Endodermal cell (in vitro differentiated cells): ENCODE data around the gene NOC4L. TPM values are rescaled to one million over a fixed set of nuclear protein-coding genes. Genes with fewer than 3 reads are reported as not detected.
A peak's percentile ranks its signal among the peaks of the same experiment; 100 is the strongest.

Source experiments
- DNase-seq: peaks from one replicate; pipeline ENCODE4 v3.0.0-alpha.2; 2017
- H3K27ac ChIP-seq: 2 replicates; pipeline ENCODE4 v1.5.1; 2013; ENCODE audit warnings: mild to moderate bottlenecking, low read depth, low read length, moderate library complexity
- H3K27me3 ChIP-seq: 2 replicates; pipeline ENCODE4 v1.6.1; 2013; ENCODE audit warnings: mild to moderate bottlenecking, low read length, moderate library complexity; ENCODE audit not compliant: insufficient read depth, control insufficient read depth, poor library complexity, severe bottlenecking
- H3K36me3 ChIP-seq: 2 replicates; pipeline ENCODE4 v1.7.0; 2013; ENCODE audit warnings: mild to moderate bottlenecking, low read length, moderate library complexity; ENCODE audit not compliant: control insufficient read depth, insufficient read depth
- H3K4me1 ChIP-seq: one replicate; pipeline ENCODE4 v1.7.0; 2013; ENCODE audit warnings: low read length; ENCODE audit not compliant: control insufficient read depth, insufficient read depth
- H3K4me3 ChIP-seq: 2 replicates; pipeline ENCODE4 v1.5.1; 2013; ENCODE audit warnings: mild to moderate bottlenecking, low read length, moderate library complexity
- H3K9ac ChIP-seq: 2 replicates; pipeline ENCODE4 v1.6.1; 2013; ENCODE audit warnings: mild to moderate bottlenecking, low read length, moderate library complexity; ENCODE audit not compliant: poor library complexity, severe bottlenecking; ENCODE audit errors: extremely low read depth
- H3K9me3 ChIP-seq: 2 replicates; pipeline ENCODE4 v1.6.1; 2013; ENCODE audit warnings: mild to moderate bottlenecking, low read length, moderate library complexity; ENCODE audit not compliant: control insufficient read depth
- H3K27ac Mint-ChIP-seq: 2 replicates; pipeline ENCODE4 v1.8.0; 2020; ENCODE audit warnings: mixed read lengths
- H3K27me3 Mint-ChIP-seq: 2 replicates; pipeline ENCODE4 v1.8.0; 2021; ENCODE audit warnings: mild to moderate bottlenecking, mixed read lengths; ENCODE audit not compliant: insufficient read depth
- H3K36me3 Mint-ChIP-seq: 2 replicates; pipeline ENCODE4 v1.8.0; 2020; ENCODE audit warnings: low read depth, mixed read lengths
- H3K4me1 Mint-ChIP-seq: 2 replicates; pipeline ENCODE4 v1.8.0; 2020; ENCODE audit warnings: mixed read lengths
- H3K4me3 Mint-ChIP-seq: 2 replicates; pipeline ENCODE4 v1.8.0; 2020; ENCODE audit warnings: mild to moderate bottlenecking, moderate library complexity, mixed read lengths
- H3K9me3 Mint-ChIP-seq: 2 replicates; pipeline ENCODE4 v1.8.0; 2020; ENCODE audit warnings: mild to moderate bottlenecking, mixed read lengths
- WGBS, 2 experiments: methylation state at CpG; one replicate each; pipeline versions ENCODE4 v1.1.5 to v1.1.7; 2013; ENCODE audit warnings: missing lambda C conversion rate in 2 of 2, mixed read lengths in 1 of 2; ENCODE audit not compliant: insufficient coverage in 1 of 2, insufficient read length in 1 of 2; 5-methylcytosine and 5-hydroxymethylcytosine counted together
- long read RNA-seq, 4 experiments: library from polyadenylated mRNA in 2 of 4; library from RNA in 1 of 4; library from capped mRNA in 1 of 4; stranded (forward) in 3 of 4; unstranded in 1 of 4; transcript quantifications; one replicate each; pipeline ENCODE4 v2.0.0, GENCODE V29; 2020 to 2021; ENCODE audit warnings: inconsistent platforms in 1 of 4
- polyA plus RNA-seq, 2 experiments: library from polyadenylated mRNA; stranded (reverse); fragments of 50-300 nt; gene quantifications; one replicate each; pipeline ENCODE4 v1.2.3, GENCODE V29; 2013
- total RNA-seq, 2 donors: library from RNA; stranded (reverse); fragmentation: NEBNext Ultra II Directional in 1 of 2; extraction: Animal tissue kit (Norgen Biotek cat#: 25700) in 1 of 2; gene quantifications; 2 replicates in 1 of 2; 3 replicates in 1 of 2; pipeline ENCODE4 v1.2.1, GENCODE V29; 2021
- TF ChIP-seq, protein P1 (sequence below): fragments of 200-600 bp; sonication (generic); conservative IDR thresholded peaks from 2 replicates; pipeline ENCODE4 v1.5.0; 2021; ENCODE audit warnings: antibody characterized with exemption, mild to moderate bottlenecking

Gene NOC4L
- total RNA-seq = 10 to 100 TPM; 22.7 to 32.7 TPM
- polyA plus RNA-seq (2013, experiment 1 of 2) = 25.4 TPM
- polyA plus RNA-seq (2013, experiment 2 of 2) = 23.8 TPM
- long read RNA-seq, experiment 1, transcript NOC4L-201 (15 exons, 1,632 nt) = major isoform, 8 of 24 reads
- long read RNA-seq, experiment 1, partial matches to known transcripts = 5 of 24 reads
- long read RNA-seq, experiment 1, other reads (novel, unspliced or antisense) = 11 of 24 reads
- long read RNA-seq, experiment 2, transcript NOC4L-201 (15 exons, 1,632 nt) = major isoform, 45 of 52 reads
- long read RNA-seq, experiment 2, partial matches to known transcripts = 1 of 52 reads
- long read RNA-seq, experiment 2, other reads (novel, unspliced or antisense) = 6 of 52 reads
- long read RNA-seq, experiment 3, transcript NOC4L-201 (15 exons, 1,632 nt) = major isoform, 312 of 354 reads
- long read RNA-seq, experiment 3, partial matches to known transcripts = 0 of 354 reads
- long read RNA-seq, experiment 3, other reads (novel, unspliced or antisense) = 41 of 354 reads
- long read RNA-seq, experiment 4, transcript NOC4L-201 (15 exons, 1,632 nt) = major isoform, 31 of 36 reads
- long read RNA-seq, experiment 4, partial matches to known transcripts = 0 of 36 reads
- long read RNA-seq, experiment 4, other reads (novel, unspliced or antisense) = 5 of 36 reads

DNA sequence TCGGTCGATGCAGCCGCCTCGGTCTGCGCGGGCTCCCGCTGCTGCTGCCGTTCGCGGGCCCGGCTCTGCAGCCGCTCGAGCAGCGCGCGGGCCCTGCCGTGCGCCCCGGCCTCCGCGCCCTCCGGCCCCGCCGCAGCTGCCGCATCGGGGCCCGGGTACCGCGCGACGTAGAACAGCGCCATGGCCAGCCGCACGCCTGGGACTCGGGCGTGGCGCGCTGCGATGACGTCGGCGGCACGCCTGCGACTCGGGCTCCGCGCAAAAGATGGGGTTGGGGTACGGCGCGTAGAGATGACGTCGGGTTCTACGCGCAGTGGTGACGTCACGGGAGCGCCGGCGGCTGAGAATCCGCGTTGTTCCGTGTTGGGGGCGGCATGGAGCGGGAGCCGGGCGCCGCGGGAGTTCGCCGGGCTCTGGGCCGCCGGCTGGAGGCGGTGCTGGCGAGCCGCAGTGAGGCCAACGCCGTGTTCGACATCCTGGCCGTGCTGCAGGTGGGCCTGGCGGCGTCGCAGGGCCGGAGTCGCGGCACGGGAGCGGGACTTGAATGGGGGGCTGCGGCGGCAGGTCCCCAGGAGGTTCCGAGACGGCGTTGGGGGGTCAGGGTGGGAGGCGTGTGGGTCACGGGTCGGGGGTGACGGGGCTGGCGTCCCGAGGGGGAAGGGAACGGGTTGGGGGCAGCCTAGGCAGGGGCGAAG, at the start of gene NOC4L, which contains the start of gene DDX51:
NOC4L (plus strand) TSS at position 343 of the 695 bp plus-strand sequence; CDS start at position 375, 32 bp downstream.
DDX51 (minus strand) TSS at position 205 of the 695 bp plus-strand sequence; CDS start at position 182, 23 bp downstream.
- Mint-ChIP-seq H3K9me3 (peaks cover 2% of the 10 kb centered on the region), H3K27me3 (peaks cover 2% of the 10 kb centered on the region), H3K36me3 (peaks cover 42% of the 10 kb centered on the region), H3K4me3 (peak within 1 kb of the TSS; percentile 78), H3K4me1 (peaks cover 9% of the 10 kb centered on the region), H3K27ac (peak within 1 kb of the TSS; percentile 88)
- H3K4me1 ChIP-seq = peaks cover 2% of the 10 kb centered on the region
- peak; percentile 99 for DNase-seq
- TF ChIP-seq, protein P1, sequence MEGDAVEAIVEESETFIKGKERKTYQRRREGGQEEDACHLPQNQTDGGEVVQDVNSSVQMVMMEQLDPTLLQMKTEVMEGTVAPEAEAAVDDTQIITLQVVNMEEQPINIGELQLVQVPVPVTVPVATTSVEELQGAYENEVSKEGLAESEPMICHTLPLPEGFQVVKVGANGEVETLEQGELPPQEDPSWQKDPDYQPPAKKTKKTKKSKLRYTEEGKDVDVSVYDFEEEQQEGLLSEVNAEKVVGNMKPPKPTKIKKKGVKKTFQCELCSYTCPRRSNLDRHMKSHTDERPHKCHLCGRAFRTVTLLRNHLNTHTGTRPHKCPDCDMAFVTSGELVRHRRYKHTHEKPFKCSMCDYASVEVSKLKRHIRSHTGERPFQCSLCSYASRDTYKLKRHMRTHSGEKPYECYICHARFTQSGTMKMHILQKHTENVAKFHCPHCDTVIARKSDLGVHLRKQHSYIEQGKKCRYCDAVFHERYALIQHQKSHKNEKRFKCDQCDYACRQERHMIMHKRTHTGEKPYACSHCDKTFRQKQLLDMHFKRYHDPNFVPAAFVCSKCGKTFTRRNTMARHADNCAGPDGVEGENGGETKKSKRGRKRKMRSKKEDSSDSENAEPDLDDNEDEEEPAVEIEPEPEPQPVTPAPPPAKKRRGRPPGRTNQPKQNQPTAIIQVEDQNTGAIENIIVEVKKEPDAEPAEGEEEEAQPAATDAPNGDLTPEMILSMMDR = no peak
- H3K9ac ChIP-seq = peak within 1 kb of the TSS; percentile 75
- H3K9me3 ChIP-seq = no peaks in the 10 kb centered on the region
- no peaks in the 10 kb centered on the region for H3K27me3 ChIP-seq
- H3K27ac ChIP-seq = peak within 1 kb of the TSS; percentile 77
- peak within 1 kb of the TSS; percentile 83 for H3K4me3 ChIP-seq
- peaks cover 38% of the 10 kb centered on the region for H3K36me3 ChIP-seq
- 0 to 1% methylated on average over 31 to 100 of the region's 100 CpGs for WGBS, 2 experiments

DNA sequence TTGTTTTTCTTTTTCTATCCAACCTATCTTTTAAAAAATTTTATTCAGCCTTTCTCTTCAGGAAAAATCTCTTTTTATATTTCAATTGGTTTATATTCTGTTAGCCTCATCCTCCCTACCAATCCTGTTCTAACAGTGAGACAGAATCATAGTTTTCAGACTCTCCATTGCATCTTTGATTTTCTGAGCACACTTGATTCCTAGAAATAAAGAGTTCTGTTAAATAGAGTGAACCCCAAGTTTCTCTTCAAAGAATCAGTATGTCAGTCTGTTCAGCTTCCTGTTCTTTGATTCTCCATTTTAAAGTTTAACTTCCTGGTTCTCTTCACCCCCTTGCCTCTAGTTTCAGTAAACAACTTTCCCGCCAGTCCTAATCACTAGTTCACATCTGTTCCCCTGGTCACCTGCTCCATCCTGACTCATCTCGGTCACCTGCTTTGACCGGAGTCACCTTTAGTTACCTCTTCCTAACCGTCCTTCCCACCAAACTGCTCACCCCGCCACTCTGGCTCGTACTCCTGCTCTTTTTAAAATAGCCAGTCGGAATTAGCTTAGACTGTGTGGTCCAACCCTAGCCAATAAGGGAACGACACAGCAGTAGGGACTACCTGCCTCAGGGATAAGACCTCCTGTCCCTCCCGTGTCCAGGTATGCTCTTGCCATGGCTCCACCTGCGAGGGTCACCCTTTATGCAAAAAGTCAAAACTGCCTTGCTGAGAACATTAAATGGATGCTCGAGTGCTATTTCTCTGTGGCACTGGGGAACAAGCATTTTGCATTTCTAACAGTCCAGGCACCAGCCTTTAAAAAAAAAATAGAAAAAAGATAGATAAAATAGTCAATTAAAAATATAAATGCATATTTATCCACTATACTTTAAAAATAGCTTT, 48.5 kb upstream of the NOC4L start:
- TF ChIP-seq, protein P1 = no peak
- Histone ChIP-seq H3K36me3 (peaks cover 47% of the 10 kb centered on the region), H3K27ac (no peak overlapping the region), H3K9me3 (peaks cover 15% of the 10 kb centered on the region), H3K27me3 (no peaks in the 10 kb centered on the region), H3K4me1 (no peaks in the 10 kb centered on the region), H3K9ac (no peak overlapping the region), H3K4me3 (no peak overlapping the region)
- WGBS, 2 experiments = 80 to 88% methylated on average over 8 to 11 of the region's 11 CpGs
- Mint-ChIP-seq H3K4me1 (no peaks in the 10 kb centered on the region), H3K27ac (no peak overlapping the region), H3K36me3 (peaks cover 71% of the 10 kb centered on the region), H3K9me3 (peaks cover 16% of the 10 kb centered on the region), H3K4me3 (no peak overlapping the region), H3K27me3 (no peaks in the 10 kb centered on the region)
- DNase-seq = peak; percentile 64
